ENCODE data around the gene OR51B2.
"Not testable (repeated sequence)": the region's sequence is repeated elsewhere in the genome, so short reads cannot be mapped to it uniquely, and the experiment has no call there.

The OR51B2 gene, protein sequence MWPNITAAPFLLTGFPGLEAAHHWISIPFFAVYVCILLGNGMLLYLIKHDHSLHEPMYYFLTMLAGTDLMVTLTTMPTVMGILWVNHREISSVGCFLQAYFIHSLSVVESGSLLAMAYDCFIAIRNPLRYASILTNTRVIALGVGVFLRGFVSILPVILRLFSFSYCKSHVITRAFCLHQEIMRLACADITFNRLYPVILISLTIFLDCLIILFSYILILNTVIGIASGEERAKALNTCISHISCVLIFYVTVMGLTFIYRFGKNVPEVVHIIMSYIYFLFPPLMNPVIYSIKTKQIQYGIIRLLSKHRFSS

DNA sequence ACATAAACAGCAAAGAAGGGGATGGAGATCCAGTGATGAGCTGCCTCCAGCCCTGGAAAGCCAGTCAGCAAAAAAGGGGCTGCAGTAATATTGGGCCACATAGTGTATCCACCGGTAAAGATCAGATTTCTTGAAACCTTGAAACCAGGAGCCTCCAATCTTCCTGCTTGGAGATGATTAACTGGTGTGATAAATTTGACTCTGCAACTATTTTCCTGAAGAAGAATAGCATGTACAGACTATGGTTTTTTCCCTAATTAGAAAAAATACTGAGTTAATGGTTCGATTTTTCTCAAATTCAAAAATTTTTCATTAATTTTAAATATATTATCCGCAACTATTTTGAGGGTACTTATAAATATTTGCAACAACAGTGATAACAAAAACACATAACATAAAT lies at the start of gene OR51B2:
TSS of gene OR51B2 (minus strand) at position 101 of the 400 bp plus-strand sequence. CDS start at position 101, 0 bp downstream.
- no peak for DNase-seq

DNA sequence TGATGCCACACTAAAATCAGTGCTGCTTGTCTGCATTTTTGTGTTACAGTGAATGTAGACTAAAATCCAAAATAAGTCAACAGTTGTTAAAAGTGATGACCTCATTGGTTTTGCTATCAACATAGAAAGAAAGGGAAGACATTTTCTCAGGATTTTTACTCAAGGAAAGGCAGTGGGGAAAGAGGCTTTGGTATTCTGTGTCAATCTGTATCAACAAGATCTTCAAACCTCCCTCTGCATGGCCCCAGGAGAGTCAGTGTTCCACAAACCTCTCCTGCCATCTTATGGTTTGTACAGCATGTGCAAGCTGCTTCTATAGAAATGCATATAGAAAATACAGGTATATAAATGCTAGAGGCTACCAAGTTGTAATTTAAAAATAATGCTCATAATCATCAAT lies 45.7 kb upstream of the OR51B2 start:
- DNase-seq: no peak

DNA sequence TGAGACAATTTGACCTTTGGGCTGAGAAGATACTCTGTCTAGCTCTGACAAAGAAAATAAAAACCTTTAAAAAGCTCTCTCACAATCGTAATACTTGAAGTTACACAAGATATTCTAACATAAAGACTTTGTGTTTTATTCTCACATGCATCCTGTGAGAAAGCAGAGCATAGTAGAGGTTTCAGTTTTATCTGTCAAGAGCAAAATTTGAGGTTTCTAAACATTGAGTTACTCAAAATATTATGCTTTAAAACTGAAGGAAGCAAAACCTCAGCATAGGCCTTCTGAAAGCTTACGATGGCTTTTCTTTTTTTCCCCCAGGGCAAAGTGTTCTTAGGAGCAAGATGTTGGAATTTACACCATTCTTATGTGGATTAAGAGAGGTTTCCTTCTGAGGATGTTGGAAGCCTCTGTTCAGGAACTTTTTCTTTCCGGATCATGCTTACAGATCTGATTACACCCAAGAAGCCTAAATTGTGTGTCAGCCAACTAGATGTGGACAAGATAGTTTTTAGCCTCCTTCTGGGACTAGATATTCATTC lies 44.5 kb upstream of the OR51B2 start:
- DNase-seq: no peak

DNA sequence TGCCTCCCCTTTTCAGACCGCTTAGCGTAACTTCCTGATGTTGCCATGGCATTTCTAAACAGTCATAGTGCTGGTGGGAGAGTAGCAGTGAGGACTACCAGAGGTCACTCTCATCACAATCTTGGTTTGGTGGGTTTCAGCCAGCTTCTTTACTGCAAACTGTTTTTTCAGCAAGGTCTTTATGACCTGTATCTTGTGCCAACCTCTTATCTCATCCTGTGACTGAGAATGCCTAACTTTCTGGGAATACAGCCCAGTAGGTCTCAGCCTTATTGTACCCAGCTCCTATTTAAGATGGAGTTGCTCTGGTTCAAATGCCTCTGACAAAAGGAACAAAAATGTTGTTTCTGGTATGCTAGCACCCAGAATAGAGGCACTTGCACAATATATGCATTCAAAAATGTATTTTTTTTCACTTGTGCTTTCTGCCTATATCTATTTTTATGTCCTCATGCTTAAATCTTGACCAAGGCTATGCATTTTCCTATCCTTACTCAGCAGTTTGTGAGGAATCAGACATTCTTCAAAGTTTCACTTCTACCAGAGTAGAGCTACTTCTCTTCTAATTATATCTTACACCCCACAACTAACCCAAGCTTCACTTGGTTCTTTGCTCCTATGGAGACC lies 43.5 kb upstream of the OR51B2 start:
- DNase-seq: no peak

DNA sequence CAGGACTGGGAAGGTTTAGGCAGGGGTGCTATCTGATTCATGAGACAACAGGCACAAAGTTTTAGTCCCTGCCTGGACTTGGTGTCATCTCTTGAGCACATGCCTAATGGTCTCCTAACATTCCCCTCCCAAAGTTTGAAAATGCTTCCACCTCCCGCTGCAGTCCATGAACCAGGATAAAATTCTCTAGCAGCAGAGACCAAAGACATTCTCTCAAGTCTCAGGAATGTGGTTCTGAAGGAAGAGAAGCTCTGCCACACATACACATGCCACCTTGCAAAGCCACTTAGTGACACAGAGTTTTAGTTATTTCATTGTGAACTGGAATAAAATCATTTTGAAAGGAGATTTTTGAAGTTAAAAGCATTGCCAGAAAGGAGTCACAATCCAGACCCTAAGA lies 42.8 kb upstream of the OR51B2 start:
- DNase-seq: no peak

DNA sequence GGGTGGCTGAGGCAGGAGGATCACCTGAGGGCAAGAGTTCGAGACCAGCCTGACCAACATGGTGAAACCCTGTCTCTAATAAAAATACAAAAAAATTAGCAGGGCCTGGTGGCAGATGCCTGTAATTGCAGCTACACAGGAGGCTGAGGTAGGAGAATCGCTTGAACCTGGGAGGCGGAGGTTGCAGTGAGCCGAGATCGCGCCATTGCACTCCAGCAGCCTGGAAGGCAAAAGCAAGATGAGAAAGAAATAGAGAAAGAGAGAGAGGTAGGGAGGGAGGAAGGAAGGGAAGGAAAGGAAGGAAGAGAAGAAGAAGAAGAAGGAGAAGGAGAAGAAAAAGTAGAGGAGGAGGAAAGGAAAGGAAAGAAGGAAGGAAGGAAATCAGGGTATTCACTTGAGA lies 42.3 kb upstream of the OR51B2 start:
- not testable (repeated sequence) for DNase-seq

DNA sequence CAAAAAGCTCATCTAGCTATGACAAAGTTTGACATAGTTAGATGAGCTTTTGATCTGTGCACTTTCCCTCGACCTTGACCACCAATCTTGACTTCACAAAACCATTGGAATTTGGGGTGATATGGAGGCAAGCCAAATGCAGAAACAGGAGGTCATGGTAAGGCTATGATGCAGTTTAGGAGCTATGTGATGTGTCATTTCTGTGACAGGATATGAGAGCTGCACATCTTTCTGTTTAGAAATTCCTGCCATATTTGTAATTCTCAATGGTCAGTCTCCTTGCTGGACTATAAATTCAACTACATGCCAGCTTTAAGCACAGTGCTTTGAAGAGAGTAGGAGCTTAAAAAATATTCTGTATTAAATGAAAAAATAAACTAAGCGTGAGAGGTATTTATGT lies 40.1 kb upstream of the OR51B2 start:
- DNase-seq: no peak

DNA sequence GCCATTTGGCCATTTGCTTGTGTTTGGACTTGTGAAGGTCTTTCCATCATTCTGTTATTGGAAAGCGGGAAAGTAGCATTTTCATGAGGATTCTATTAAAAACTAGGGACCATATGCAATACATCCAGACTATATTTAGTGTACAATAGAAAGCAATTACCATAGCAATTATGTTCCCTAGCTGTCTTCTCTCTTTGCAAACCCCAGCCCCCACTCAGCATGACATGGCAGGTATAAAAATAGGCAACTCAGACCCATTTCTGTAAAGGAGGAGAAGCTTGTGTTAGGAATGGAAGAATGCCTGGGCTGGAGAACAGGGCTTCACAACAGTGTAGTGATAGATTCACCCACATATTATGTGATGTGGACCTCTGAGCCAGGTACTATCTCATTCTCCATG lies 39.6 kb upstream of the OR51B2 start:
- no peak for DNase-seq

DNA sequence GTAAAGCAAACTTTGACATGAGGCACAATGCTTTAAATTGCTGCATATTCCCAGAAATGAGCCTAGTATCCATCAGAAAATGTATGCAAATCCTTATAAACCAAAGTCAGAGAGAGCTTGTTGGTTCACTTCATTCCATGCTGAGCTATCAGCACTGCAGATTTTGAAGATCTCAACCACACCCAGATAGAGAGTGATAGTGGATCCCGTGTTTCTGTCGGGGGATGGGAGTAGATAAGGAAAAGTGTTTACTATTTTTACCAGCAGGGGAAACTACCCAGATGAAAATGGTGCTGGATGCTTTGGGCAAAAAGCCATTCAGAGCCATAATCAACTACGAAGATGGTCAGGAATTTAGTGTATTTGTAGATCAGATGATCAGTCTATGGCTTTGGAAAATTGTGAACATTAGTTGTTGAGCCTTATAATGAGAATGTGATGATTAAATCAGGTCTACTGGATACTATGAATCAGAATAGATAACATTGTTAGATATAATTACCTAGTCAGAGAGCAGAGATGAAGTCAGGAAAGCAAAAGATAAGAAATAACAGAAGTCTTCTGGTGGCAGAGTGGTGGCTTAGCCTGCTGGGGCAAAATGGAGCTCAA lies 38.0 kb upstream of the OR51B2 start:
- DNase-seq: no peak

DNA sequence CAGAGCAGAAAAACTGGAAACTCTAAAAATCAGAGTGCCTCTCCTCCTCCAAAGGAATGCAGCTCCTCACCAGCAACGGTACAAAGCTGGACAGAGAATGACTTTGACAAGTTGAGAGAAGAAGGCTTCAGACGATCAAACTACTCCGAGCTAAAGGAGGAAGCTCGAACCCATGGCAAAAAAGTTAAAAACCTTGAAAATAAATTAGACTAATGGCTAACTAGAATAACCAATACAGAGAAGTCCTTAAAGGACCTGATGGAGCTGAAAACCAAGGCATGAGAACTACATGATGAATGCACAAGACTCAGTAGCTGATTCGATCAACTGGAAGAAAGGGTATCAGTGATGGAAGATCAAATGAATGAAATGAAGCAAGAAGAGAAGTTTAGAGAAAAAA lies 31.9 kb upstream of the OR51B2 start:
- not testable (repeated sequence) for DNase-seq

DNA sequence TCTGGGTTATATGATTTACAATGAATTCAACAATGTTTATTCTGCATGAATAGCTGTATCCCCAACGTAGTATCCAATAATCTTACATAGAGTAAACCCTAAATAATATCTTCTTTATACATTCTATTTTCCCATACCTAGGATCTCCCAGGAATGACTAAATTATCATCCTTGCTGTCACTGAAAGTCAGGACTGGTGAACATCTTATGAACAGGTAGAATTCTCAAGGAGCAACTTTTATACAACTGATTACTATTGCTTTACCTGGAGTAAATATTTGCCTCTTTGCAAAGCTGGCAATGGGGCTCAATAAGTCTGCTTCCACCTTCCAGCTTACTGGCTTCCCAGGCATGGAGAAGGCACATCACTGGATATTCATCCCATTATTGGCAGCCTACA lies 27.1 kb upstream of the OR51B2 start, which contains the start of gene OR51B6:
TSS of gene OR51B6 (plus strand) at position 301 of the 400 bp plus-strand sequence. CDS start at position 301, 0 bp downstream.
- no peak for DNase-seq

DNA sequence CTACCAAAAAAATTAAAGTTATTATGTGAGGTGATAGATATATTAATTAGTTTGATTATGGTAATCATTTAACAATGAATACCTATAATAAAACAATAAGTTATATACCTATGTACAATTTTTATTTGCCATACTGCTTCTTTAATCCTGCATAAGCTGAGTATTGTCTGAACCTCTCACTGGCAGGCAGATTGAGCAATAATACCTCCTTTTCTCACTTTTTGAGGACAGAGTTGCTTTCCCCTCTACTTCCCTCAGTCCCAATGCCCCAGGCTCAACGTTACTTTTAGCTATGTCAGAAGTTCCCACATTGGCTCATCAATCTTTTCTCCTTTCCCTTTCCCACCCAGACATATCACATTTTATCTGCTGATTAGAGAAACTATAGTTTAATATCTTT lies 25.5 kb upstream of the OR51B2 start:
- DNase-seq: no peak

DNA sequence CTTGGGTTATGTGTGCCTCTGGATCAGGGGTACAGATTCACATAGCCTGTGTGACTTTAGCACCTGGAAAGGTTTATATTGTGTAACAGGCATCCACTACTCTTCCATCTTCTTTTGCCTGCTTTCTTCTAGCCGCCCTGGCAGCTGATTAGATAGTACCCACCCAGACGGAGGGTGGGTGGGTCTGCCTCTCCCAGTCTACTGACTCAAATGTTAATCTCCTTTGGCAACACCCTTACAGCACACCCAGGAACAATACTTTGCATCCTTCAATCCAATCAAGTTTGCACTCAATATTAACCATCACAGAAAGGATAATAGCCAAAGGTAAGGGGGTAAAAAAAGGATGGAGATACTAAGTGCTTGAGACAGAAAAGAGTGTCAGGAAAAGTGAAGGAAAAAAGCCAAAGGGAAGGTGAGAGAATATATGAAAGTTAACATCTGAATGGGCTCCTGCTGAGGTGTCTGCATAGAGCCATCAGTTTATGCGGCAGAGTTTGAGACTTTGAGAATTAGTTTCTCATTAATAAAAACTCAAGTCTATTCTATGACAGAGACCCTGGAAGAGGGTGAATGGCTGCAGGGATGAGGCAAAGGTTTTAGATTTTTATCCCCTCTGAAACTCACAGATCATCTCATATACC lies 24.6 kb upstream of the OR51B2 start:
- DNase-seq: no peak

DNA sequence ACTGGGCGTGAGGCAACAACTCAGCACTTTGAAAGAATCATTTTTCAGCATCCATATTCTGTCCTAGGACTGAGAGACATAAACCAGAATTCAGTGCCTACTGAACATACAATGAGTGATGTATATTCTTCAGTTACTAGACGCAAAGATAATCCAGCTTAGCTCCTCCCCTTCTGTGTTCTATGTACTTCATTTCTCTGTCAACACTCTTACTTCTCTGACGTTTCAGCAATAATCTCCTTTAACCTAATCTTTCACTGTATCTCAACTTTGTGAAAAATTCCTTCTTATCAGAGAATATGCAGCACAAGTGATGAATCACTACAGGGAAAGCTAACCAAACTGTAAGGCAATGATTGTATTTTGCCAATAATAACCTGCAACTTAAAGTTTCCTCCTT lies 21.7 kb upstream of the OR51B2 start:
- no peak for DNase-seq

DNA sequence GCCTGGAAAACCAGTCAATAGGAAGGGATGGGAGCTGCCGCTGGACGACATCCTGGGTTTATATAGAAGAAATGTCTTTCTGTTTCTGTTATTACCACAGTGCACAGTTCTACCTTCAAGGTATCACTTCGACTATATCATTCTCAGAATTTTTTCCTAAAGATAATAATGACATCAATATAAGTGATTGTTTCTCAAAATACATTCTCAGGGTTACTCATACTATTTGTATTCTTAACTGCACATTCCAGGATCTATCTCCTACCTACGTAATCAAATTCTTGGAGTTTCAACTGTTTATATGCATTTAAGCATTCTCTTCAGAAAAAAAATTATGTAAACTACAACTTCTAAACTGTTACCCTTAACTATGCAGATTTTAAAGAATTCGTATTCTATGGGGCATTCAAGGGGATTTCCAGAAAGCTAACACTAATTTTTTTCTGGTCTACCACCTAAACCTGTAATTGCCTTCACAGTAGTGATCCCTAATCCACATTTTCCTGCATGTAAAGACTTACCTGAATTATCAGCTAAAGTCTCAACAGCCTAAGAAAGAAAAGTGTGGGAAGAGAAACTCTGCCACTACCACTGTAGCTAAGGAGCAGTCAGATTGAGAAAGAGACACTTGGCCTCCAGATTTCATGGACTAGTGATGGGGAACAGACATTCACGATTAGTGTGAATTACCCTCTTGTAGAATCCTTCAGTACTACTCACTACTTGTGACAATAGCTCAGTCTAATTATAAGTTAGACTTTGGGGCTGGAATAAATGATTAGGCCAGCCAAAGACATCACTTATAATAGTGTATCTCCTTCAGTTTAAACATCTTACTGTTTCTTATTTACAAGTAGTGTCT lies 19.6 kb upstream of the OR51B2 start, which contains the start of gene OR51B5:
TSS of gene OR51B5 (minus strand) at position 51 of the 862 bp plus-strand sequence. CDS start at position 51, 0 bp downstream.
- DNase-seq: no peak

DNA sequence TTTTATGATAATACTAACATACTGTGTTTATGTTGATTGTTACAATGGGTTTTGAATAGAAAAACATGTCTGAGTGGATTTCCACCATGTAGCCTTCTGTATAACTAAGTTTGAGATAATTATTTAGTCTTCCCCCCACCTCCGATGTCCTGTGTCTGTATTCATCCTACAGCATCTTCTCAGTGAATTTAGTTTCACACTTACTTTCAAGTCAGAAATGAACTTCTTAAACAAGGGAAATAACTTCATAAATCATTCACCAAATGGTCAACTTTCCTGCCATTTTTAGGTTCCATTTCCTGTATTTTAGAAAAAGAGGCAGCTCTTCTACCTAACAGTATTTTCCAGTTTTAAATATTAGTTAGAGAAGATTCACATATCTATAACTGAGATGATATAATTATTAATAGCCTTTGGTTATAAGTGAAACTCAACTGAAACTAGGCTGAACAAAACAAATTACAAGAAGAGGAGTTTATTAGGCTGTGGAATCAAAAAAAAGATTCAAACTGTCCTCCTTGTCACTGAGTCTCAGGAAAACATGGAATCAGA lies 15.8 kb upstream of the OR51B2 start:
- no peak for DNase-seq

DNA sequence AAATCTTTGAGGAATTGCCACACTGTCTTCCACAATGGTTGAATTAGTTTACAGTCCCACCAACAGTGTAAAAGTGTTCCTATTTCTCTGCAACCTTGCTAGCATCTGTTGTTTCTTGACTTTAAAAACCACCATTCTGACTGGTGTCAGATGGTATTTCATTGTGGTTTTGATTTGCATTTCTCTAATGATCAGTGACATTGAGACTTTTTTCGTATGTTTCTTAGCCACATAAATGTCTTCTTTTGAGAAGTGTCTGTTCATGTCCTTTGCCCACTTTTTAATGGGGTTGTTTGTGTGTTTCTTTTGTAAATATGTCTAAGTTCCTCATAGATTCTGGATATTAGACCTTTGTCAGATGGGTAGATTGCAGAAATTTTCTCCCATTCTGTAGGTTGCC lies 13.2 kb upstream of the OR51B2 start:
- not testable (repeated sequence) for DNase-seq

DNA sequence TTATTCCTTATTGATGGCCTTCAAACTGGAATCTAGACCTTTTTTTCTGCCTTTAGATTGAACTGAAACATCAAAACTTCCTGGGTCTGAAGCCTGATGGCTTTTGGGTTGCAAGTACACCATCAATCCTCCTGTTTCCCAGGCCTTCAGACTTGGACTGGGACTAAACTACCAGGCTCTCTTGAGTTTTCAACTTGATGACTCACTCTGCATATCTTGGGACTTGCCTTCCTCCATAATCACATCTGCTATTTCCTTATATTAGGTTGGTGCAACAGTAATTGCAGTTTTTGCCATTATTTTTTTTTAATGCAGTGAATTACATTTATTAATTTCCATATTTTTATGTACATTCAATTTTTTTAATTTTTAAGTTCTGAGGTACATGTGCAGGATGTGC lies 12.2 kb upstream of the OR51B2 start:
- no peak for DNase-seq

DNA sequence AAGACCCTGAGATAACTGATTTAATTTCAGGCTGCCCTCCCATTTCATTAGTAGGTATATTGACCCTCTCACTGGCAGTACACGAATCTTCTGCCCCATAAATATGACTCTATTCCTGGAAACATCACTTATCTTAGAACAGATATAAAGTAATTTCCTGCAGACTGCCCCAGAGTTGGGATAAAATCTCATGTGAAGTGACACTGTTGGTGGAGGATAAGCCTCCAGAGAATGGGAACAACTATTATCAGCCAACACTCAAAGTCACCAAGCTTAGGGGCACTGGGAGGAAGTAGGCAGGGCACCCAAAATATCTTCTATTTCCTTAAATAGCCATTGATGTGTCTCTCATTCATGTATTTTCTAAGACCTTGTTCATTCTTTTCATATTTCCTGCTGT lies 11.1 kb upstream of the OR51B2 start:
- no peak for DNase-seq

DNA sequence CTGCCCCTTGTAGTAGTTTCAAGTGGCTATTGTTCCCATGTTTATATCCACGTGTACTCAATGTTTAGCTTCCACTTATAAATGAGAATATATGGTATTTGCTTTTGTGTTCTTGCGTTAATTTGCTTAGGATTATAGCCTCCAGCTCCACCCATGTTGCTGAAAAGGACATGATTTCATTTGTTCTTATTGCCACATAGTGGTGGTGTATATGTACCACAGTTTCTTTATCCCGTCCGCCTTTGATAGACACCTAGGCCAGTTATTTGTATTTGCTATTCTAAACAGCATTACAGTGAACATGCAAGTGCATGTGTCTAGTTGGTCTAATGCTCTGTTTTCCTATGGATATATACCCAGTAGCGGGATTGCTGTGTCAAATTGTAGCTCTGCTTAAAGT lies 6.8 kb downstream of the OR51B2 start:
- no peak for DNase-seq

DNA sequence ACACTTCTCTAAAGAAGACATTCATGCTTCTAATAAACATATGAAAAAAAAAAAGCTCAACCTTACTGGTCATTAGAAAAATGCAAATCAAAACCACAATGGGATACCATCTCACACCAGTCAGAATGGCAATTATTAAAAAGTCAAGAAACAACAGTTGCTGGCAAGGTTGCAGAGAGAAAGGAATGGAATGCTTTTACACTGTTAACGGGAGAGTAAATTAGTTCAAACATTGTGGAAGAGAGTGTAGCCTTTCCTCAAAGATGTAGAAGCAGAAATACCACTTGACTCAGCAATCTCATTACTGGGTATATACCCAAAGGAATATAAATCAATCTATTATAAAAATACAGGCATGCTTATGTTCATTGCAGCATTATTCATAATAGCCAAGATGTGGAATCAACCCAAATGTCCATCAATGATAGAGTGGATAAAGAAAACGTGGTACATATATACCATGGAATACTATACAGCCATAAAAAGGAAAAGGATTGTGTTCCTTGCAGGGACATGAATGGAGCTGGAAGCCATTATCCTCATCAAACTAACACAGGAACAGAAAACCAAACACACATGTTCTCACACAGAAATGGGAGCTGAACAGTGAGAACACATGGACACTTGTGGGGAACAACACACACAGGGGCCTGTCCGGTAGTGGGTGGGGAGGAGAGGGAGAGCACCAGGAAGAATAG lies 10.6 kb downstream of the OR51B2 start:
- DNase-seq: not testable (repeated sequence)
